Esophagus (tissue), 2 donors: Measurements from ENCODE around the gene ZNF714. TPM values are rescaled to one million over a fixed set of nuclear protein-coding genes. Genes with fewer than 3 reads are reported as not detected.

Experiments
- H3K27ac ChIP-seq, 2 donors: one replicate each; pipeline ENCODE4 v1.5.1; 2013; ENCODE audit warnings: low read depth in 2 of 2, mild to moderate bottlenecking in 2 of 2, inconsistent platforms in 1 of 2, low read length in 1 of 2, moderate library complexity in 1 of 2
- H3K27me3 ChIP-seq, 2 donors: one replicate each; pipeline ENCODE4 v1.6.1; 2013; ENCODE audit warnings: low read length in 2 of 2, control low read depth in 1 of 2, mild to moderate bottlenecking in 1 of 2; ENCODE audit not compliant: insufficient read depth in 2 of 2, control insufficient read depth in 1 of 2
- H3K36me3 ChIP-seq, 2 donors: one replicate each; pipeline ENCODE4 v1.6.1; 2013; ENCODE audit warnings: low read length in 1 of 2; ENCODE audit not compliant: control insufficient read depth in 2 of 2, insufficient read depth in 2 of 2
- H3K4me1 ChIP-seq, 2 donors: one replicate each; pipeline ENCODE4 v1.6.1; 2013; ENCODE audit warnings: low read length in 1 of 2; ENCODE audit not compliant: control insufficient read depth in 2 of 2, insufficient read depth in 2 of 2
- H3K4me3 ChIP-seq, 2 donors: one replicate each; pipeline ENCODE4 v1.5.1; 2013; ENCODE audit warnings: low read length in 2 of 2, mild to moderate bottlenecking in 2 of 2, low read depth in 1 of 2, moderate library complexity in 1 of 2
- H3K9me3 ChIP-seq, 2 donors: one replicate each; pipeline ENCODE4 v1.6.1; 2013; ENCODE audit warnings: mild to moderate bottlenecking in 2 of 2, low read depth in 1 of 2, low read length in 1 of 2, moderate library complexity in 1 of 2; ENCODE audit not compliant: control insufficient read depth in 2 of 2, insufficient read depth in 1 of 2
- WGBS, 2 donors: extraction: QIAGEN DNeasy Blood & Tissue Kit; methylation state at CpG; one replicate each; pipeline ENCODE4 v1.1.7; 2013; 5-methylcytosine and 5-hydroxymethylcytosine counted together
- polyA plus RNA-seq, 2 donors: library from polyadenylated mRNA; stranded (reverse); fragments of 200-250 nt; gene quantifications; one replicate each; pipeline ENCODE4 v1.2.3, GENCODE V29; 2013
- donor health status: healthy with polysubstance abuse.
- donor health status: Bipolar disorder and iron deficiency.

Gene ZNF714
- 1 to 10 TPM; 3.4 to 5.1 TPM for polyA plus RNA-seq

DNA sequence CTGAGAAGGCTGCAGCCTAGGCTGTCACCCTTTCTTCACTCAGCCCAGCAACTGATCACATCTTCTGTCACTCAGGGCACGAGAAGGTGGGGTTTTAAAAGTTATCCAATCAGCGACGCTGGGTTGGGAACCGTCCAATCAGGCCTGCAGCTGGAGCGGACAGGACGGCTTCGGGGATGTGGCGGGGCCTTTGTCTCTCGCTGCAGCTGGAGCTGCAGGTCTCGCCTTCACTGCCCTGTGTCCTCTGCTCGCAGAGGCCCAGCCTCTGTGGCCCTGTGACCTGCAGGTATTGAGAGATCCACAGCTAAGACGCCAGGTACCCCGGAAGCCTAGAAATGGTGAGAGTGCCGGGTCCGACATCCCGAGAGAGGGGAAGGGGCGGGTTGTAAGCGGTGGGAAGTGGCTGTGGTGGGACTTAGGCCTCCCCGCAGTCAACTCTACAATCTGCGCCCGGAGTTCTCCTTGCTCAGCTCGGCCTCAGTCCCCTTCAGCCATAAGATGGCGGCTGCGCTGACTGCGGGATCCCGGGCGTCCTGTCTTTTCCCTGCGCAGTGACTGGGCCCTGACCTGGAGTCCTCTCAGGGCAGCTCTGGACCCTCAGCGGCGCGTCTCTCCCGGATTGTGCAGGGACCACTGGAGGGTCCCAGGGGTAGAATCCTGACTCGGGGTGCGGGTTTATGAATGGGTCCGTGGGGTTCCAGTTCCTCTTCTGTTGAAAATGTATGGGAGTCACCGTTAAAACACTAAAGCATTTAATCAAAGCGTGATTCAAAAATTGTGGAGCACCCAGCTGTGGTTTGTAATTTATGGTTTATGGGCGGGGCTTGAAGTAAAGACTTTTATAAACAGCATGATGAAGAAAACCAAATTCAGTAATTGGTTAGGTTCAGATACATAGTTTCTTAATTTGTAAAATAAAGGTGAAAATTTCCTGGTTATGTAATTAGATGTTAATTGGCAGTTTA is at the start of gene ZNF714:
Gene ZNF714, plus strand, starts transcription at position 193 of the 965 bp plus-strand sequence. CDS start 16,066 bp downstream, outside the sequence.
- no peaks in the 10 kb centered on the region for H3K27me3 ChIP-seq
- WGBS, 2 donors: 36 to 66% methylated on average over 38 of the region's 38 CpGs
- H3K4me1 ChIP-seq: no peaks in the 10 kb centered on the region
- peak within 1 kb of the TSS; percentile 55 to 65 for H3K4me3 ChIP-seq
- peaks cover 0 to 4% of the 10 kb centered on the region in 2 donors for H3K9me3 ChIP-seq
- H3K36me3 ChIP-seq: peaks cover 0 to 4% of the 10 kb centered on the region in 2 donors
- peak within 1 kb of the TSS; percentile 31 to 80 for H3K27ac ChIP-seq

DNA sequence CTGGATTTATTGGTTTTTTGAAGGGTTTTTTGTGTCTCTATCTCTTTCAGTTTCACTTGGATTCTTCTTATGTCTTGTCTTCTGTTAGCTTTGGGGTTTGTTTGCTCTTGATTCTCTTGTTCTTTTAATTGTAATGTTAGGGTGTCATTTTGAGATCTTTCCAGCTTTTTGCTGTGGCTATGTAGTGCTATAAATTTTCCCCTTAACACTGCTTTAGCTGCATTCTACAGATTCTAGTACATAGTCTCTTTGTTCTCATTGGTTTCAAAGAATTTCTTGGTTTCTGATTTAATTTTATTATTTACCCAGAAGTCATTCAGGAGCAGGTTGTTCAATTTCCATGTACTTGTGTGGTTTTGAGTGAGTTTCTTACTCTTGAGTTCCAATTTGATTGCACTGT is 37.0 kb upstream of the ZNF714 start:
- H3K36me3 ChIP-seq: peaks cover 0 to 13% of the 10 kb centered on the region in 2 donors
- H3K9me3 ChIP-seq: peaks cover 0 to 5% of the 10 kb centered on the region in 2 donors
- no peaks in the 10 kb centered on the region for H3K27me3 ChIP-seq
- no peak overlapping the region for H3K4me3 ChIP-seq
- no peak overlapping the region for H3K27ac ChIP-seq
- H3K4me1 ChIP-seq: no peaks in the 10 kb centered on the region

DNA sequence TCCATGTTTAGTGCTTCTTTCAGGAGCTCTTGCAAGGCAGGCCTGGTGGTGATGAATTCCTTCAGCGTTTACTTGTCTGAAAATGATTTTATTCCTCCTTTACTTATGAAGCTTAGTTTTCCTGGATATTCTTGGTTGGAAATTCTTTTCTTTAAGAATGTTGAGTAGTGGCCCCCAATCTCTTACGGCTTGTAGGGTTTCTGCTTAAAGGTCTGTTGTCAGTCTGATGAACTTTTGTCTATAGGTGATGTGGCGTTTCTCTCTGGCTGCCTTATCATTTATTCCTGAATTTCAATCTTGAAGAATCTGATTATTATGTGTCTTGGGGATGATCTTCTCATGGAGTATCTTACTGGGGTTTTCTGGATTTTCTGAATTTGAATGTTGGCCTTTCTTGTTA is 35.5 kb upstream of the ZNF714 start:
- 98 to 99% methylated on average over 3 of the region's 3 CpGs for WGBS, 2 donors
- Histone ChIP-seq H3K4me1 (no peaks in the 10 kb centered on the region), H3K36me3 (peaks cover 0 to 10% of the 10 kb centered on the region in 2 donors), H3K27me3 (no peaks in the 10 kb centered on the region), H3K27ac (no peak overlapping the region), H3K9me3 (peaks cover 0 to 3% of the 10 kb centered on the region in 2 donors), H3K4me3 (no peak overlapping the region)

DNA sequence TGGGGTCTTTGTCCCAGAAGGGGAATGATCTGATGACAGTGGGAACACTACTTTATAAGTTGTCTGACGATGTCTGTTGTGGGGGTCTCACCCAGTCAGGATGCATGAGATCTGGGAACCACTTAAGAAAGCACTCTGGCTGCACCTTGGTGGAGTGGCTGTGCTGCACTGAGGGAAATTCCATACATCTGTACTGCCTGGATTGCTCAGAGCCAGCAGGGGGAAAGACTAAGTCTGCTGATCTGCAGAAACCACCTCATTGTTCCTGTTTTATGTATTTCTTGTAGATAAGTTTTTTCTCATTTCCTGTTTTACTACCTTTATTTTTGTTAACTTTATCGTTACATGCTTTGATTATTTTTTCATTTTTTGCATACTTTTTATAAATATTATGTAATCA is 34.3 kb upstream of the ZNF714 start:
- peaks cover 0 to 6% of the 10 kb centered on the region in 2 donors for H3K36me3 ChIP-seq
- 97 to 98% methylated on average over 2 of the region's 2 CpGs for WGBS, 2 donors
- no peak overlapping the region for H3K27ac ChIP-seq
- no peak overlapping the region for H3K4me3 ChIP-seq
- H3K4me1 ChIP-seq: no peaks in the 10 kb centered on the region
- no peaks in the 10 kb centered on the region for H3K27me3 ChIP-seq
- H3K9me3 ChIP-seq: peaks cover 0 to 5% of the 10 kb centered on the region in 2 donors

DNA sequence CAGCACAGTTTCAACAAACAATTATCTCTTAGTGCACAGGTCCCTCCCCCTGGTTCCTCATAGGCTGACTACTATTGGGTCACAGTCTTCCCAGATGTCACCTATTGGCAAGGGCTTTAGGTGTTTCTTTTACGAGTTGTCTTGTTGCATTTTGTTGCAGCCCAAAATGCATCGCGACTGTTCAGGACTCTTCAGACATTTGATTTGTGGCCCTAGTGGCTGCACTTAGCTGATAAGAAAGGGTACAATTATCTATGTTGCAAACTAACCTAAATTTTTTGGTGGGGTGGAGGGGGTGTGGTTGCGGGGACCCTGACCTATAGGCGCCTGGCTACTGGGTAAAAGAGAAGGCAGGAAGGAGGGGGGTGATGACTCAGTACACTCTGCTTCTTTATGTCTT is 29.1 kb upstream of the ZNF714 start:
- Histone ChIP-seq H3K9me3 (peaks cover 5 to 11% of the 10 kb centered on the region in 2 donors), H3K36me3 (peaks cover 0 to 7% of the 10 kb centered on the region in 2 donors)
- WGBS, 2 donors: 93 to 99% methylated on average over 5 of the region's 5 CpGs

DNA sequence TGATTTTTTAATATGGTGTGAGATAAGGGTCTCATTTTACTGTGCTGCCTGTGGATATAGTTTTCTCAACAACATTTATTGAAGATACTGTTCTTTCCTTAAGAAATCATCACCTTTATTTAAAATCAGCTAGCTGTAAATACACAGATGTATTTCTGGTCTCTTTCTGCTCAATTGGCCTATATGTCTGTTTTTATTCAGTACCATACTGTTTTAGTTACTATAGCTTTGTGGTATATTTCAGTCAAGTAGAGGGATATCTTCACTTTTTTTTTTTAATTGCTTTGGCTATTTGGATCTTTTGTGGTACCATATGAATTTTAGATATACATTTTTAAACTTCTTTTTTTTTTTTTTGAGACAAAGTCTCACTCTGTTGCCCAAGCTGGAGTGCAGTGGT is 16.7 kb upstream of the ZNF714 start:
- peaks cover 5% of the 10 kb centered on the region in 2 donors for H3K9me3 ChIP-seq
- H3K27me3 ChIP-seq: no peaks in the 10 kb centered on the region
- H3K36me3 ChIP-seq: peaks cover 0 to 3% of the 10 kb centered on the region in 2 donors
- H3K4me1 ChIP-seq: no peaks in the 10 kb centered on the region
- H3K4me3 ChIP-seq: no peak overlapping the region
- no peak overlapping the region for H3K27ac ChIP-seq

More for the DNA sequence above, 29.1 kb upstream of the ZNF714 start:
- H3K27me3 ChIP-seq: no peaks in the 10 kb centered on the region
- no peak overlapping the region for H3K4me3 ChIP-seq
- no peaks in the 10 kb centered on the region for H3K4me1 ChIP-seq
- no peak overlapping the region for H3K27ac ChIP-seq

DNA sequence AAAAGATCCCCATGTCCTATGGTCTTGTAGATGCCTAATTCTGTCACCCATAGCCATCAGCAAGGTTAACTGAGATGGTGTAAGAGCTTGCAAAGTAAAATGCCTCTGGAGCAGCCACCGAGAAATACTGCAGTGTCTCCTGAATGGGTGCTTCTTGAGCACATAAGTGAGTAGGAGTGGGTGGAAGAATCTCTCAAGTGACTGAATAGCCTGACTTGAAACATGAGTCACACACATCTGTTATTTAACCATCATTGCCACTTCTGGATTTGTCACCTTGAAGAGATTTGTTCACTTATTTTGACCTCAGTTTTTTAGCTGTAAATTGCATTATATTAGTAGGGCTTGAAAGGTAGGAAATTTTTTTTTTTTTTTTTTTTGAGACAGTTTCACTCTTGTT is 2.3 kb downstream of the ZNF714 start:
- Histone ChIP-seq H3K27me3 (no peaks in the 10 kb centered on the region), H3K36me3 (peaks cover 0 to 4% of the 10 kb centered on the region in 2 donors), H3K27ac (peak overlapping the region in 1 of 2 donors; percentile 31), H3K4me1 (no peaks in the 10 kb centered on the region), H3K9me3 (peaks cover 0 to 4% of the 10 kb centered on the region in 2 donors), H3K4me3 (no peak overlapping the region)
- 70 to 80% methylated on average over 1 of the region's 1 CpG for WGBS, 2 donors

DNA sequence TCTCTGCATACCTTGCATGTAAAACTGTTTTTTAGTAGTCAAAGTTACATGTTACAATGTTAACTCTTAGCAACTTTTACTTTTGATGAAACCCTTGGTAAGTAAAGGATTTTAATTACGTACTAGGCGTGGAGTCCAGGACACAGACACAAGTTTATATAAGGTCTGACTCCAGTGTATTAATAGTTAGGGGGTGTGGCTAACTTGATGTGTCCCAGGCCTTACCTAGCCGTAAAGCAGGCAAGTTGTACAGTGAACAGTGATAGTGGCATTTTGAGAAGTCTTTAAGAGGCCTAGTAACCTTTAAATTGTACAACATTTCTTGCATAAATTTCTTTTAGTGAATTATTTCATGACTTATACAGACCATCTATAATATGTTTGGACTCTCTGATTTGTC is 5.9 kb downstream of the ZNF714 start:
- Histone ChIP-seq H3K27ac (no peak overlapping the region), H3K4me1 (no peaks in the 10 kb centered on the region)
- 82 to 86% methylated on average over 3 of the region's 3 CpGs for WGBS, 2 donors

DNA sequence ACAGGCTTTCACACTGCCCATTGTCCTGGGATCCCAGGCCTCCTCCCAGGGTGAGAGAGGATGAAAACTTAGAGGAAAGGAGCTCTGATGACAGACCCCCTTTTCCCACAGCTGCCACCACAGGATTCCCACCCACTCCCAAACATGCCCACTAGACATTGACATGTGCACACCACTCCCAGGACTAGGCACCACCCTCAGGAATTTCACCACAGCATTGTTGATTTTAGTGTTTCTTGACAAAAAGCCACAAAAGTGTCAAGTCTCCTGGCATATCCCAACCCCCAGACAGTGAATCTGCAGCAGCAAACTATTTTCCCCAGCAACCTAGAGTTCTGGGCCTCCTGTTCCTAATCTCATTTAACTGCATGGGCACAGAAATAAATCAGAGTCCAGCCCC is 10.1 kb downstream of the ZNF714 start:
- no peaks in the 10 kb centered on the region for H3K36me3 ChIP-seq
- no peak overlapping the region for H3K4me3 ChIP-seq
- no peaks in the 10 kb centered on the region for H3K9me3 ChIP-seq
- H3K4me1 ChIP-seq: no peaks in the 10 kb centered on the region
- no peaks in the 10 kb centered on the region for H3K27me3 ChIP-seq
- peak overlapping the region in 1 of 2 donors; percentile 60 for H3K27ac ChIP-seq

More for the DNA sequence above, 5.9 kb downstream of the ZNF714 start:
- Histone ChIP-seq H3K36me3 (no peaks in the 10 kb centered on the region), H3K9me3 (no peaks in the 10 kb centered on the region), H3K27me3 (no peaks in the 10 kb centered on the region), H3K4me3 (no peak overlapping the region)
